Esophagus squamous epithelium (tissue), 5 donors: ENCODE measurements around the gene ALKBH2. TPM values are rescaled to one million over a fixed set of nuclear protein-coding genes. Genes with fewer than 3 reads are reported as not detected.
"Not testable (repeated sequence)": the region's sequence is repeated elsewhere in the genome, so short reads cannot be mapped to it uniquely, and the experiment has no call there.

ENCODE experiments used
- DNase-seq: peaks from one replicate; lab custom pipeline; 2025; lab: John Stamatoyannopoulos, UW
- H3K27ac ChIP-seq, 4 donors: fragments of 200-600 bp; sonication (generic); one replicate each; pipeline ENCODE4 v1.5.1; 2016 to 2019; ENCODE audit warnings: mild to moderate bottlenecking in 1 of 4
- H3K27me3 ChIP-seq, 4 donors: fragments of 200-600 bp; sonication (generic); 1 replicate in 3 of 4; 2 replicates in 1 of 4; pipeline versions ENCODE4 v1.5.1 to v1.6.0; 2017 to 2021; ENCODE audit warnings: antibody characterized with exemption in 1 of 4
- H3K36me3 ChIP-seq, 3 donors: fragments of 200-600 bp; sonication (generic); one replicate each; pipeline ENCODE4 v1.5.1; 2016 to 2019
- H3K4me1 ChIP-seq, 3 donors: fragments of 200-600 bp; sonication (generic); one replicate each; pipeline ENCODE4 v1.5.1; 2017 to 2019
- H3K4me3 ChIP-seq, 4 donors: fragments of 200-600 bp; sonication (generic); 1 replicate in 3 of 4; 2 replicates in 1 of 4; pipeline ENCODE4 v1.5.1; 2016 to 2019; ENCODE audit warnings: mild to moderate bottlenecking in 2 of 4, moderate library complexity in 1 of 4
- H3K9me3 ChIP-seq, 3 donors: fragments of 200-600 bp; sonication (generic); one replicate each; pipeline ENCODE4 v1.5.1; 2016 to 2019
- CTCF ChIP-seq, 6 experiments: fragments of 450-650 bp in 4 of 6; fragments of 200-600 bp in 2 of 6; sonication (generic) in 2 of 6; IDR thresholded peaks; one replicate each; pipeline ENCODE4 v1.5.1; 2016 to 2019; ENCODE audit warnings: antibody characterized with exemption in 6 of 6, mild to moderate bottlenecking in 4 of 6, moderate library complexity in 4 of 6
- POLR2A ChIP-seq, 4 donors: fragments of 450-650 bp; IDR thresholded peaks; one replicate each; pipeline ENCODE4 v1.6.1; 2017; ENCODE audit warnings: antibody characterized with exemption in 4 of 4, mild to moderate bottlenecking in 4 of 4, moderate library complexity in 3 of 4
- WGBS, 2 donors: methylation state at CpG; one replicate each; pipeline ENCODE4 v1.1.5; 2018; 5-methylcytosine and 5-hydroxymethylcytosine counted together
- intact Hi-C: fragments of 100-400 bp; cut with DNase I; formaldehyde crosslinking; loops from one replicate; pipeline ENCODE4 v1.15.0; 2022
- total RNA-seq, 4 donors: library from RNA; depleted of rRNA; stranded (reverse); fragments of >200 nt; gene quantifications; one replicate each; pipeline ENCODE4 v1.1.0, GENCODE V29; 2016
- donor health status: DM: yes; HTN: yes; CAD: no.

The ALKBH2 gene
- total RNA-seq, 4 donors from 2014 or later: 7.9 to 20.6 (median 14.8) TPM

GRCh38 chr12:109053382-109054123 is 39.7 kb downstream of the ALKBH2 start:
- intact Hi-C loops: no loop called here
- 10 to 16% methylated on average over 9 of the region's 9 CpGs for WGBS, 2 donors
- peaks cover 5 to 21% (median 10%) of the 10 kb centered on the region in 3 donors for H3K4me1 ChIP-seq
- H3K36me3 ChIP-seq: peaks cover 0 to 20% (median 0%) of the 10 kb centered on the region in 3 donors
- no peaks in the 10 kb centered on the region for H3K27me3 ChIP-seq
- TF ChIP-seq POLR2A (IDR thresholded peaks at IDR 0.05) (no peak), CTCF (IDR thresholded peaks at IDR 0.05) (no peak)
- peak overlapping the region; percentile 80 to 99 (median 86) for H3K4me3 ChIP-seq
- peak overlapping the region; percentile 85 to 93 (median 90) for H3K27ac ChIP-seq
- no peaks in the 10 kb centered on the region for H3K9me3 ChIP-seq
- DNase-seq: no peak

GRCh38 chr12:109052414-109053323 is 40.6 kb downstream of the ALKBH2 start, which contains the start of gene USP30:
USP30 (plus strand) TSS chr12:109052576; CDS start chr12:109052679, 103 bp downstream.
- H3K27ac ChIP-seq: peak within 1 kb of the TSS; percentile 85 to 93 (median 90)
- H3K4me1 ChIP-seq: peaks cover 5 to 21% (median 10%) of the 10 kb centered on the region in 3 donors
- H3K27me3 ChIP-seq: no peaks in the 10 kb centered on the region
- 0 to 3% methylated on average over 11 to 26 of the region's 61 CpGs for WGBS, 2 donors
- intact Hi-C loops: no loop called here
- no peak for DNase-seq
- H3K36me3 ChIP-seq: peaks cover 0 to 11% (median 0%) of the 10 kb centered on the region in 3 donors
- TF ChIP-seq POLR2A (IDR thresholded peaks at IDR 0.05) (peak in 2 of 4 donors; percentile 20 to 40), CTCF (IDR thresholded peaks at IDR 0.05) (peak in 1 of 6 experiments; percentile 48)
- no peaks in the 10 kb centered on the region for H3K9me3 ChIP-seq
- peak within 1 kb of the TSS; percentile 80 to 99 (median 86) for H3K4me3 ChIP-seq

- no peaks in the 10 kb centered on the region for H3K27me3 ChIP-seq
- WGBS, 2 donors: 5 to 12% methylated on average over 5 to 6 of the region's 6 CpGs
Measured at GRCh38 chr12:109052097-109052413, 41.2 kb downstream of the ALKBH2 start.

GRCh38 chr12:109049794-109050193 is 43.5 kb downstream of the ALKBH2 start:
- H3K27me3 ChIP-seq, H3K36me3 ChIP-seq, DNase-seq, H3K4me3 ChIP-seq, H3K27ac ChIP-seq, intact Hi-C loops, H3K9me3 ChIP-seq: not testable (repeated sequence)
- H3K4me1 ChIP-seq: peaks cover 5 to 21% (median 10%) of the 10 kb centered on the region in 3 donors
- WGBS, 2 donors: 75 to 80% methylated on average over 8 of the region's 8 CpGs

More at GRCh38 chr12:109052097-109052413, 41.2 kb downstream of the ALKBH2 start:
- no peaks in the 10 kb centered on the region for H3K9me3 ChIP-seq
- H3K4me3 ChIP-seq: peak overlapping the region; percentile 80 to 99 (median 86)
- no peak for DNase-seq
- peaks cover 0 to 6% (median 0%) of the 10 kb centered on the region in 3 donors for H3K36me3 ChIP-seq
- intact Hi-C loops: no loop called here
- TF ChIP-seq POLR2A (IDR thresholded peaks at IDR 0.05) (no peak), CTCF (IDR thresholded peaks at IDR 0.05) (no peak)
- peaks cover 5 to 21% (median 10%) of the 10 kb centered on the region in 3 donors for H3K4me1 ChIP-seq
- H3K27ac ChIP-seq: peak overlapping the region; percentile 85 to 93 (median 90)

- peaks cover 3 to 11% (median 5%) of the 10 kb centered on the region in 3 donors for H3K4me1 ChIP-seq
- H3K4me3 ChIP-seq, H3K27ac ChIP-seq, DNase-seq, H3K9me3 ChIP-seq, H3K27me3 ChIP-seq, H3K36me3 ChIP-seq, intact Hi-C loops: not testable (repeated sequence)
- 67 to 74% methylated on average over 3 of the region's 3 CpGs for WGBS, 2 donors
Measured at GRCh38 chr12:109048706-109049105, 44.6 kb downstream of the ALKBH2 start.
